Omental fat pad (tissue), 4 donors: ENCODE measurements around the gene C16orf92. TPM values are rescaled to one million over a fixed set of nuclear protein-coding genes. Genes with fewer than 3 reads are reported as not detected.

Source experiments
- ATAC-seq: fragments of 150-250 bp; one replicate; pipeline ENCODE4 v1.9.1; 2016; ENCODE audit warnings: mild to moderate bottlenecking, moderate library complexity; ENCODE audit not compliant: low FRiP score
- DNase-seq: peaks from one replicate; pipeline ENCODE4 v3.0.0-alpha.2; 2019; ENCODE audit warnings: low spot score
- total RNA-seq, 4 donors: library from RNA; depleted of rRNA; stranded (reverse); fragments of >200 nt; gene quantifications; one replicate each; pipeline ENCODE4 v1.1.0, GENCODE V29; 2016
- TF ChIP-seq, protein P1 (sequence below), 3 donors: fragments of 450-650 bp; IDR thresholded peaks; one replicate each; pipeline ENCODE4 v1.5.1; 2016 to 2017; ENCODE audit warnings: antibody characterized with exemption in 3 of 3, mild to moderate bottlenecking in 3 of 3, moderate library complexity in 2 of 3

The C16orf92 gene
- total RNA-seq, 4 donors from 2014 or later: not detected

DNA sequence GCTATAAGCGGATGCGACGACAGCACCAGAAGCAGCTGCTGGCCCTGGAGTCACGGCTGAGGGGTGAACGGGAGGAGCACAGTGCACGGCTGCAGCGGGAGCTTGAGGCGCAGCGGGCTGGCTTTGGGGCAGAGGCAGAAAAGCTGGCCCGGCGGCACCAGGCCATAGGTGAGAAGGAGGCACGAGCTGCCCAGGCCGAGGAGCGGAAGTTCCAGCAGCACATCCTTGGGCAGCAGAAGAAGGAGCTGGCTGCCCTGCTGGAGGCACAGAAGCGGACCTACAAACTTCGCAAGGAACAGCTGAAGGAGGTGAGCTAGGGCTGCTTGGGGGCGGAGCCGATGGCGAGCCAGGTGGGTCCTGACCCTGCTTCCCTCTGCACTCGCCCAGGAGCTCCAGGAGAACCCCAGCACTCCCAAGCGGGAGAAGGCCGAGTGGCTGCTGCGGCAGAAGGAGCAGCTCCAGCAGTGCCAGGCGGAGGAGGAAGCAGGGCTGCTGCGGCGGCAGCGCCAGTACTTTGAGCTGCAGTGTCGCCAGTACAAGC lies 37.7 kb upstream of the C16orf92 start:
- DNase-seq (no peak), ATAC-seq (no peak)
- TF ChIP-seq, protein P1, sequence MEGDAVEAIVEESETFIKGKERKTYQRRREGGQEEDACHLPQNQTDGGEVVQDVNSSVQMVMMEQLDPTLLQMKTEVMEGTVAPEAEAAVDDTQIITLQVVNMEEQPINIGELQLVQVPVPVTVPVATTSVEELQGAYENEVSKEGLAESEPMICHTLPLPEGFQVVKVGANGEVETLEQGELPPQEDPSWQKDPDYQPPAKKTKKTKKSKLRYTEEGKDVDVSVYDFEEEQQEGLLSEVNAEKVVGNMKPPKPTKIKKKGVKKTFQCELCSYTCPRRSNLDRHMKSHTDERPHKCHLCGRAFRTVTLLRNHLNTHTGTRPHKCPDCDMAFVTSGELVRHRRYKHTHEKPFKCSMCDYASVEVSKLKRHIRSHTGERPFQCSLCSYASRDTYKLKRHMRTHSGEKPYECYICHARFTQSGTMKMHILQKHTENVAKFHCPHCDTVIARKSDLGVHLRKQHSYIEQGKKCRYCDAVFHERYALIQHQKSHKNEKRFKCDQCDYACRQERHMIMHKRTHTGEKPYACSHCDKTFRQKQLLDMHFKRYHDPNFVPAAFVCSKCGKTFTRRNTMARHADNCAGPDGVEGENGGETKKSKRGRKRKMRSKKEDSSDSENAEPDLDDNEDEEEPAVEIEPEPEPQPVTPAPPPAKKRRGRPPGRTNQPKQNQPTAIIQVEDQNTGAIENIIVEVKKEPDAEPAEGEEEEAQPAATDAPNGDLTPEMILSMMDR (IDR thresholded peaks at IDR 0.05): no peak

DNA sequence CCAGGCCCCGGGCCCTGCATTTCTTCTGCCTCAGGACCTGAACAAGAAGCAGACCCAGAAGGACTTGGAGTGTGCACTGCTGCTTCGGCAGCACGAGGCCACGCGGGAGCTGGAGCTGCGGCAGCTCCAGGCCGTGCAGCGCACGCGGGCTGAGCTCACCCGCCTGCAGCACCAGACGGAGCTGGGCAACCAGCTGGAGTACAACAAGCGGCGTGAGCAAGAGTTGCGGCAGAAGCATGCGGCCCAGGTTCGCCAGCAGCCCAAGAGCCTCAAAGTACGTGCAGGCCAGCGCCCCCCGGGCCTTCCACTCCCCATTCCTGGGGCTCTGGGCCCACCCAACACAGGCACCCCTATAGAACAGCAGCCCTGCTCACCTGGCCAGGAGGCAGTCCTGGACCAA lies 36.8 kb upstream of the C16orf92 start:
- DNase-seq (no peak), ATAC-seq (no peak)
- TF ChIP-seq, protein P1 (IDR thresholded peaks at IDR 0.05): no peak

DNA sequence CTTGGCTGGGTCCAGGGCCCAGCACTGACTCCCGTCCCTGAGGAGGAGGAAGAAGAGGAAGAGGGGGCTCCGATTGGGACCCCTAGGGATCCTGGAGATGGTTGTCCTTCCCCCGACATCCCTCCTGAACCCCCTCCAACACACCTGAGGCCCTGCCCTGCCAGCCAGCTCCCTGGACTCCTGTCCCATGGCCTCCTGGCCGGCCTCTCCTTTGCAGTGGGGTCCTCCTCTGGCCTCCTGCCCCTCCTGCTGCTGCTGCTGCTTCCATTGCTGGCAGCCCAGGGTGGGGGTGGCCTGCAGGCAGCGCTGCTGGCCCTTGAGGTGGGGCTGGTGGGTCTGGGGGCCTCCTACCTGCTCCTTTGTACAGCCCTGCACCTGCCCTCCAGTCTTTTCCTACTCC lies 36.1 kb upstream of the C16orf92 start:
- ATAC-seq (no peak), DNase-seq (no peak)
- TF ChIP-seq, protein P1 (IDR thresholded peaks at IDR 0.05): no peak

DNA sequence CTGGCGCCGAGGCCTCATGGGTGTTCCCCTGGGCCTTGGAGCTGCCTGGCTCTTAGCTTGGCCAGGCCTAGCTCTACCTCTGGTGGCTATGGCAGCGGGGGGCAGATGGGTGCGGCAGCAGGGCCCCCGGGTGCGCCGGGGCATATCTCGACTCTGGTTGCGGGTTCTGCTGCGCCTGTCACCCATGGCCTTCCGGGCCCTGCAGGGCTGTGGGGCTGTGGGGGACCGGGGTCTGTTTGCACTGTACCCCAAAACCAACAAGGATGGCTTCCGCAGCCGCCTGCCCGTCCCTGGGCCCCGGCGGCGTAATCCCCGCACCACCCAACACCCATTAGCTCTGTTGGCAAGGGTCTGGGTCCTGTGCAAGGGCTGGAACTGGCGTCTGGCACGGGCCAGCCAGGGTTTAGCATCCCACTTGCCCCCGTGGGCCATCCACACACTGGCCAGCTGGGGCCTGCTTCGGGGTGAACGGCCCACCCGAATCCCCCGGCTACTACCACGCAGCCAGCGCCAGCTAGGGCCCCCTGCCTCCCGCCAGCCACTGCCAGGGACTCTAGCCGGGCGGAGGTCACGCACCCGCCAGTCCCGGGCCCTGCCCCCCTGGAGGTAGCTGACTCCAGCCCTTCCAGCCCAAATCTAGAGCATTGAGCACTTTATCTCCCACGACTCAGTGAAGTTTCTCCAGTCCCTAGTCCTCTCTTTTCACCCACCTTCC lies 35.5 kb upstream of the C16orf92 start:
- TF ChIP-seq, protein P1 (IDR thresholded peaks at IDR 0.05): no peak
- DNase-seq: no peak
- no peak for ATAC-seq

- no peak for DNase-seq
- ATAC-seq: no peak
- TF ChIP-seq, protein P1 (IDR thresholded peaks at IDR 0.05): no peak
These were observed 34.5 kb upstream of the C16orf92 start for GRCh38 chr16:29988346-29989075.

DNA sequence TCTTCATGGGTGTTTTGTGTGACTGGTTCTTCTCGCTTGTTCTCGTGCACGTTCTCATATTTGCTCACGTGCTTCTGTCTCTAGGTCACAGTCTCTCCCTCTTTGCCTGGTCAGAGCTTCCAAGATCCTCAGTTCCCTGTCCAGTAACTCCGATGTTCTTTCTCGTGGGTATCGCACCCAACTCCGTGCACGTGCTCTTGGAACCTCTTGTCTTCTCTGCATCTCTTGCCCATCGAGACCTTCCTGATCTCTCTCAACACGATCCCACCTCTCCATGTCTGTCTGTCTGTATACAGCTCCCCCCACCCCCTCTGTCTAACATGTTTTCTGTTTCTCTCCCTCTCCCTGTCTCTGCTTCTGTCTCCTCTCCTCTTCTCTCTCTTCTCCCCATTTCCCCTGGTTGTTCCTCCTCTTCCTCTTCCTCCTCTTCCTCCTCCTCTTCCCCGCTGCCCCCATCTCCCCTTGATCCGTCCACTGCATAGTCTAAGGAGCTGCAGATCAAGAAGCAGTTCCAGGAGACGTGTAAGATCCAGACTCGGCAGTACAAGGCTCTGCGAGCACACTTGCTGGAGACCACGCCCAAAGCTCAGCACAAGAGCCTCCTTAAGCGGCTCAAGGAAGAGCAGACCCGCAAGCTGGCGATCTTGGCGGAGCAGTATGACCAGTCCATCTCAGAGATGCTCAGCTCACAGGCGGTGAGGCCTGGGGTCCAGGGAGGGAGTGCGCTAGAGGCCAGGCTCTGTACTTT lies 33.7 kb upstream of the C16orf92 start:
- ATAC-seq (no peak), DNase-seq (no peak)
- TF ChIP-seq, protein P1 (IDR thresholded peaks at IDR 0.05): no peak
